Vagina (tissue), 2 donors: Measurements from ENCODE around the gene IGHMBP2.

Source experiments
- POLR2AphosphoS5 ChIP-seq, 2 donors: sonication (generic); formaldehyde crosslinking; IDR thresholded peaks; one replicate each; pipeline ENCODE4 v1.9.0; 2017; ENCODE audit warnings: antibody characterized with exemption in 2 of 2, mild to moderate bottlenecking in 2 of 2, low read depth in 1 of 2; ENCODE audit not compliant: insufficient read depth in 1 of 2
- TF ChIP-seq, protein P1 (sequence below), 3 experiments: fragments of 450-650 bp in 2 of 3; fragments of 200-600 bp in 1 of 3; sonication (generic) in 1 of 3; IDR thresholded peaks; one replicate each; pipeline ENCODE4 v1.5.1; 2017 to 2019; ENCODE audit warnings: antibody characterized with exemption in 3 of 3, mild to moderate bottlenecking in 2 of 3, moderate library complexity in 2 of 3

DNA sequence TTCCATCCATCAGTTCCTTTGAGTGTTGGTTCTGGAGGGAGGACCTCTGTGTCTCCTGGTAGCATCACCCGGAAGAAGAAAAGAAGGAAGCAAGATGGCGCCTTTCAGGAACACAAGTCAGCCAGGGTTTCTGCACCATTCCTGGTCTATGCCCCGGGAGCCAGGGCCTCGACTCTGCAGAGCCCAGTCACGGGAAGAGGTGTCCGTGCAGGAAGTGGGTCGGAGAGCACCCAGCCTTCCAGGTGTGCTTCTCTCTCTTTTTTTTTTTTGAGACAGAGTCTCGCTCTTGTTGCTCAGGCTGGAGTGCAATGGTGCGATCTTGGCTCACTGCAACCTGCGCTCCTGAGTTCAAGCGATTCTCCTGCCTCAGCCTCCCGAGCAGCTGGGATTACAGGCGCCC is 21.3 kb upstream of the IGHMBP2 start:
- TF ChIP-seq, protein P1, sequence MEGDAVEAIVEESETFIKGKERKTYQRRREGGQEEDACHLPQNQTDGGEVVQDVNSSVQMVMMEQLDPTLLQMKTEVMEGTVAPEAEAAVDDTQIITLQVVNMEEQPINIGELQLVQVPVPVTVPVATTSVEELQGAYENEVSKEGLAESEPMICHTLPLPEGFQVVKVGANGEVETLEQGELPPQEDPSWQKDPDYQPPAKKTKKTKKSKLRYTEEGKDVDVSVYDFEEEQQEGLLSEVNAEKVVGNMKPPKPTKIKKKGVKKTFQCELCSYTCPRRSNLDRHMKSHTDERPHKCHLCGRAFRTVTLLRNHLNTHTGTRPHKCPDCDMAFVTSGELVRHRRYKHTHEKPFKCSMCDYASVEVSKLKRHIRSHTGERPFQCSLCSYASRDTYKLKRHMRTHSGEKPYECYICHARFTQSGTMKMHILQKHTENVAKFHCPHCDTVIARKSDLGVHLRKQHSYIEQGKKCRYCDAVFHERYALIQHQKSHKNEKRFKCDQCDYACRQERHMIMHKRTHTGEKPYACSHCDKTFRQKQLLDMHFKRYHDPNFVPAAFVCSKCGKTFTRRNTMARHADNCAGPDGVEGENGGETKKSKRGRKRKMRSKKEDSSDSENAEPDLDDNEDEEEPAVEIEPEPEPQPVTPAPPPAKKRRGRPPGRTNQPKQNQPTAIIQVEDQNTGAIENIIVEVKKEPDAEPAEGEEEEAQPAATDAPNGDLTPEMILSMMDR (IDR thresholded peaks at IDR 0.05): no peak
- no peak for TF ChIP-seq POLR2AphosphoS5 (IDR thresholded peaks at IDR 0.05; ENCODE audit: insufficient read depth in 1 of 2, low read depth in 1 of 2)
